NCI-H1694 treated with DMSO at 0.1 percent for 48 hours (cell line): Measurements from ENCODE around the gene MYO9B.

Source experiments
- DNase-seq: peaks from one replicate; lab custom pipeline; 2025; lab: John Stamatoyannopoulos, UW

MYO9B gene

GRCh38 chr19:17061691-17062090 is 13.9 kb upstream of the MYO9B start:
- no peak for DNase-seq

GRCh38 chr19:17063428-17063827 is 12.1 kb upstream of the MYO9B start:
- no peak for DNase-seq

DNA sequence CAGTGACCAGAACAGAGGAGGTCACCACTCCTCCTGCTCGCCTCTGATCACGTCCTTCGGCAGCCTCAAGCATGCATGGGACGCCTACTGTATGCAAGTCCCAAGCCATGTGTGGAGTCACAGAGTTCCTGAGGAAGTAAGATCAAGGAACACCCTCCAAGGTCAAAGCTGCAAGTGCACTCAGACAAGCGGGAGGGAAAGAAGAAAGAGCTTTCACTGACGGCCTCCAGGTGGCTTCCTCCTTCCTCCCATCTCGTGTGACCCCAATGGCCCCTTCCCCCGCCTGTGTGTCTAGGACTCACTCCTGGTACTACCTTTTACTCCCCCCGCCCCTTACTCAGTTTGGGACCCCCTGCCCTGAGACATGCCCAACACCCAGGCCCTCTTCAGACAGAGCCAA is 6.4 kb upstream of the MYO9B start:
- DNase-seq, result no peak

DNA sequence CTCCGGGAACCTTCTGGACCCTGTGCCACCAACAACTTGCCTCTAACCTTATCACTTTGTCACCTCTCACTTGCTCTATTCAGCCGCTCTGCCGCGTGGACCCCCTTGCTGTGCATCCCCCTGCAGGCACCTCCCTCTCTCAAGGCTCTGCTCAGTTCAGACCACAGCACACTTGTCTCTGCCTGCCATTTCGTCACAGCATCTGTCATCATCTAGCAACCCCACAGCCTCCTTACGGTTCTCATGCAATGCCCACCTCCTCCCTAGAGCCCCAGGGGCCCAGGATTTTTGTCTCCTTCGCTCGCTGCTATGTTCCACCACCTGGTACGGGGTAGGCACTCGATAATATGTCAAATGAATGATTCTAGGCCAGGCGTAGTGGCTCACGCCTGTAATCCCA is 5.2 kb upstream of the MYO9B start:
- DNase-seq, result no peak

DNA sequence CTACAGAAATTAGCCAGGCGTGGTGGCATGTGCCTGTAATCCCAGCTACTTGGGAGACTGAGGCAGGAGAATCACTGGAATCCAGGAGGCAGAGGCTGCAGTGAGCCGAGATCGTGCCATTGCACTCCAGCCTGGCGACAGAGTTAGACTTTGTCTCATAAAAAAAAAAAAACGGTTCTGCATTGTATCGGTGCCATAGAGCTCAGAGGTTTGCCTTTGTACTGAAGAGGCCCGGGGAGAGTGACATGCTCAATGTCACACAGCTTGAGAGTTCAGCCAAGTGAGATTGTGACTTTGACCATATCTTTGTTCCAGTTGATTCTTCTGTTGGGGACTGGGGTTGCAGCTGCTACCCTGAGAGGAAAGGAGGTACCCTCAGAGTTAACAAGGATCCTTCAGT is 4.7 kb upstream of the MYO9B start:
- DNase-seq, result no peak

DNA sequence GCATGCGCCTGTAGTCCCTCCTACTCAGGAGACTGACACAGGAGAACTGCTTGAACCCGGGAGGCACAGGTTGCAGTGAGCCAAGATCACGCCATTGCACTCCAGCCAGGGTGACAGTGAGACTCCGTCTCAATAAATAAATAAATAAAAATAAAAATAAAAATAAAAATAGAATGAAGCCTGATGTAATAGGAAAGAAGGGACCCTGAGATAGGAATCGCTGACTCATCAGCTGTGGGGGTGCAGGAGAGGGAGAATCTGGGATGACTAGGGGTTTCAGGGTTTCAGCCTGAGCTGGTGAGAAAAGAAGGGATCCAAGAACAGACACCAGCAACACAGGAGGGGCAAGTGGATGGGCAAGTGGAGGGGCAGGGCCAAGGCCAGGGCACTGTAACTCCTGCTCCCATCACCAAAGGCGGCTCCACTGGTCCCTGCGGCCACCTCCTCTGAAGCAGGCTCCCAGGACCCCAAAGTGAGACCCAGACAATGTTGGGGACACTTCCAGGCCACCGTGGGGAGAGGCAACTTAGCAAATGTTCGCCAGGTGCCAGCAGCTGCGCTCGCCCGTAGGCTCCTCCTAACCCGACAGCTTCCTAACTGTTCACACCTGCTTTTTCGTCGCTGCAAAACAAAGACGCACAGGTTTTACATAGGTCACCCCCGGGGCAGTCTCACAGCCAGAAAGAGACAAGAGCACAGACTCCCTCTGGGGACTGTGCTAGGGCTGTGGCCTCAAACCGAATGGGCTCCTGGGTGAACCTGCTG is 1.5 kb upstream of the MYO9B start:
- DNase-seq, result no peak

DNA sequence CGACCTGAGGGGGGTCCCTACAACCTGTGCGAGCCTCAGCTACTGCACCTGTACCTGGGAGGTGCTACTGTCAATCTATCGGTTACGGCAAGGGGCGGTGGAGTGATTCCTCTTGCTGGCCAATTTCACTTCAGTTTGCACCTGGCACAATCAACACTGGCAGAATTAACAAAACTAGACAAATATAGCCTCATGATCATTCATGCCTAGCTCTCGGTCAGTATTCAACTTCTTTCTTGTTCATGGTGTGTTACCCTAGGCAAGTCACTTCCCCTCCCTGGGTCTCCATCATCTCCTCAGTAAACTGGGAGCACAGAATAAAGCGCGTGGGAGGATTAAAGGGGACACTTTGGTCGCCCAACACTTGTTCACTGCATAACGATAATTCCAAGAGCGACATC is 943 bp upstream of the MYO9B start:
- no peak for DNase-seq

GRCh38 chr19:17075864-17076542 is 426 bp downstream of the MYO9B start:
- DNase-seq, result peak; percentile 1

DNA sequence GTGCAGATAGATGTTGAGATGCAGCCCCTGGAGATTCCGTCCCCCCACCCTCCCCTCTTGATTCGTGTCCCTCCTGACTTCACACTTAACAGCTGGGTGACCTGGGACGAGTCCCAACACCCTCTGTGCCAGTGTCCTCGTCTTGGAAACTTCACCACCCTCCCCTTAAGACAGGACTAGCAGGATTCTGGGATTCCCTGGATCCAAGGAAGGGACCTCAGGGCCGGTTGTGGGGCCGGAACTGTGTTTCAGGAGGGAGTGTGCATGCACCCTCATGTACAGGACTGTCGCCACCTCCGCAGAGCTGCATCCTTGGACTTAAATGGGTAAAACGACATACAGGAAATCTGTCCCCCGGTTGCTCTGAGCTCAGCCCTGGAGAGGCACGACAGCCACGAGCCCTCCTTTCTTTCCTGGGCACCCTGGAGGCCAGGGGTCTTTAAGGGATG is 990 bp downstream of the MYO9B start:
- no peak for DNase-seq

DNA sequence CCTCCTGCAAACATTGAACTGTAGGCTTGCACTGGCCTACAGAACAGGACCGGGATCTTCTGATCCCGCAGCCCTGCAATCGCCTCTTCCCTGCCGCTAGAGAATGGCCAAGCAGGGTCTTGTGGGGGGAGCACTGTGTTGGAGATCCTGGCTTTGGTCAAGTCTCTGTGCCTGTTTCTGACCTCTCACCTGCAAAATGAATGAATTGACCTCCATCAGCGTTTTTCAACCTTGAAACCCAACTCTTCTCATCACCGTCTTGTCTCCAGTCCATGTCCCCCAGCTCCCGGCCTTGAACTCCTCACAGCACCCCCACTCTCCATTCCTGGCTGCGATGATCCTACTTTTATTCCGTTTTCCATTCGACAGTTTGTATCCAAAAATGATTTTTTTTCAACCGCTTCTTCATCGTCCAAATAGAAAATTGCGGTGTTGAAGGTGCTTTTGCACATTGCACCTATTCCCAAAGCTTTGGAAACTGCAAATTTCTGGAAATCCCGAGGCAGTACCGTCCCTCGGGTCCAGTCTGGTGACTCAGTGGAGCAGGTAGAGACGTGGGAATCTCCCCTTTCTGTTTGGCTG is 2.0 kb downstream of the MYO9B start:
- DNase-seq, result no peak

DNA sequence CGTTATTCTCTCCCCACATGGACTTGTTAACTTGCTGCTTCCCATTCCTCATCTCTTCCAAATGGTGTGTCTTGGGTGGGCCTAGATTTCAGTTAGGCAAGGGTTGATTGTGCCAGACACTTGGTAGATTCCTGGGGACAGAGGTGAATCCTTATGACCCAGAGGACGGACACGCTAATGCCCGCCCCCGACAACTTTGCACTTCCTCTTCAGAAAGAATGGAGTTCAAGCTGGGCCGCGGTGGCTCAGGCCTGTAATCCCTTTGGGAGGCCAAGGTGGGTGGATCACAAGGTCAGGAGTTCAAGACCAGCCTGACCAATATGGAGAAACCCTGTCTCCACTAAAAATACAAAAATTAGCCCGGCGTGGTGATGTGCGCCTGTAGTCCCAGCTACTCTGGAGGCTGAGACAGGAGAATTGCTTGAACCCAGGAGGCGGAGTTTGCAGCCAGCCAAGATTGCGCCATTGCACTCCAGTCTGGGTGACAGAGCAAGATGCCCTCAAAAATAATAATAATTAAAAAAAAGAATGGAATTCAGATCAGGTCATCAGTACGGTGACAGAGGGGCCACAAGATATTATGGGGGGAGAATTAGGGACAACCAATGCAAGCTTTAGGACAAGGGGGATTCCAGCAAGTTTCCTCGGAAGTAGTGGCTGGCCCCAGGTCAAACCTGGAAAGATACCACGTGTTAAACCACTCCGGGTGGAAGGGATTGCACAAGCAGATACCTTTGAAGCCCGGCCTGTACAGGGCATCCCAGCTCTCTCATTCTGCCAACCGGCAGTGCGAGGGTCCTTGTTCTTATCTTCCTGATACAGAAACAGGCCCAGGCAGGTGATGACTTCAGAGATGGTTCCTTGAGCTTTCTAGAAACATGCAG is 2.7 kb downstream of the MYO9B start:
- DNase-seq, result no peak

DNA sequence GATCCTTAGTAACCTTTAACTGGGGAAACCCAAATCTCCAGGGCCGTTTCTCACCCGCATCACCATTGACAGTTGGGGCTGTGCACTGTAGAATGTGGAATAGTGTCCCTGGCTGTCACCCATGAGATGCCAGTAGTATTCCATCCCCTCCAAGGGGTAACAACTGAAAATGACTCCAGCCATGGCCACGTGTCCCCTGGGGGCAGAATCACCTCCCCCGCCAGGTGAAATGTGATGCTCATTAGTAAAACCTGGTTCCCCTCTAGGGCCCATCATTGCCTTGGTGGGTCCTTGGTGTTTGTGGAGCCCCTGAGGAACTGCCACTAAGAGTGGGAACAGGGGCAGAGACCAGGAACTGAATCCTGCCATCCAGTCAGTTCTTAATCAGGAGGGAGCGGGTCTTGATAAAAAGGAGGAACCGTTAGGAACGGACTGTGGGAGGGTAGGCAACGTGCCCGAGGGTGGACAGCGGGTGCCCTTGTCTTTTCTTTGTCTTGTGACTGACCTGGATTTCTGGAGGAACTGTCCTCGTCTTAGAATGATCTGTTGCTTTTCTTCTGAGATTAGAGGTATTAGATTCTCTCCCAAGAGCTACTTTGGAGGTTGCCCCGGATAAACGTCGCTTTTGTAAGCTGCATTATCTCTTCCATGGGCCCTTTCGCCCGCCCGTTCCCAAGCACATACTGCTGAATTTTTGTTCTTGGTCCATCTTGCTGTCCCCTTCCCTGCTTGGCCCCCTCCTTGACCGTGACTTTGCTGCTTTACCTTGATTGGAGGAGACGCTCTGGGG is 3.5 kb downstream of the MYO9B start:
- no peak for DNase-seq

DNA sequence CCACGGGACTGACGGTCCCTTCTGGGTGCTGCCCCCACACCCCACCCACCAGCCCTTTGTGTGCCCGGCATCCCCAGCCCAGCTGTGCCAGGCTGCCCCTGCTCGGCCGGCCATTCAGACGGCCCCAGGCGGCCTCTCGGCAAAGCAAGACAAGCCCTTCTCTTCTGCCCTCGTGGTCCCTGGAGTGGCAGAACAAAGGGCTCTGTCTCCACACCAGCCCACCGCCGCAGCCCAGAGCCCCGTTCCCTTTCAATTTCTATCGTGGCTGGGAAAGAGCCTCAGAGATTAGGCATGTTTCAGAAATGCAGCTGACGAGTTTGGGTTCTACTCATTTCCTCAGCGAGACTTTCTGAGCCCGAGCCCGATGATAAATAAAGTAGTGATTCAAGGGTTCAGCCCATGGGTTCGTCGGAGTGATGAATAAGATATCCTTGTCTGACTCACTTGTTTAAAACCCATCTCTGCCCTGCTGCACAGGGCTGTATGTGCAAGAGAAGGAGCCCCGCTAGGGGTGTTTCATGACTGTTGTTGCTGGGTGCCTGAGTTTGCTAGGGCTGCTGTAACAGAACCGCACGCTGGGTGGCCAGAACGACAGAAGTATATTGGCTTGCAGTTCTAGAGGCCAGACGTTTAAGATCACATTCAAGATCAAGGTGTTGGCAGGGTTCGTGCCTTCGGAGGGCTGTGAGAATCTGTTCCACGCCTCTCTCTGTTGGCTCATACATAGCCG is 4.3 kb downstream of the MYO9B start:
- DNase-seq, result no peak

GRCh38 chr19:17080440-17080801 is 4.8 kb downstream of the MYO9B start:
- DNase-seq, result no peak

- no peak for DNase-seq
These were observed 6.4 kb downstream of the MYO9B start for GRCh38 chr19:17081672-17082630.

- no peak for DNase-seq
These were observed 10.5 kb downstream of the MYO9B start for GRCh38 chr19:17086120-17086519.

DNA sequence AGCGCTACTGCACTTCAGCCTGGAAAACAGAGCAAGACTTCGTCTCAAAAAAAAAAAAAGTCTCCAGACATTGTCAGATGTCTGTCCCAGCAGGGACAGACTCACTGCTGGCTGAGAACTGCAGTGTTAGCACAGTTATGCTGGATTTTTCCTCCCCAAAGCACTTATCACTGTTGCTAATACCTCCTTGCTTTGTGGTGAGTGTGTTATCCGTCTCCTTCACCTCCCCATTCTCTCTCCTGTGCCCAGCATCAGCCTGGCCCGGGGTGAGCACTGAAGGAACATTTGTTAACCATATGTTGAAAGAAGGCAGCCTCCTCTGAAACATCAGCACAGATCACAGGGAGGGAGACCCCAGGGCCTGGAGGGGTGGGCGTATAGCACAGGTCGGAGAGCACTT is 11.3 kb downstream of the MYO9B start:
- DNase-seq, result no peak

DNA sequence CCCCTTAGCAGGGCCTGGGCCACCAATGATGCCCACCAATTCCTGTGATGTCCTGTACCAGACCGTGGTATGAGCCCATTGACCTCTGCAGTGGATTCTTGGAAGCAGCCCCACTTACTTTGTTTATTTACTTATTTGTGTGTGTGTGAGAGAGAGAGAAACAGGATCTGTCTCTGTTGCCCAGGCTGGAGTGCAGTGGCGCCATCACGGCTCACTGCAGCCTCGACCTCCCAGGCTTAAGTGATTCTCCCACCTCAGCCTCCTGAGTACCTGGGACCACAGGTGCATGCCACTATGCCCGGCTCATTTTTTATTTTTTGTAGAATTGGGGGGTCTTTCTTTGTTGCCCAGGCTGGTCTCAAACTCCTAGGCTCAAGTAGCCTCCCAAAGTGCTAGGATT is 13.0 kb downstream of the MYO9B start:
- no peak for DNase-seq

DNA sequence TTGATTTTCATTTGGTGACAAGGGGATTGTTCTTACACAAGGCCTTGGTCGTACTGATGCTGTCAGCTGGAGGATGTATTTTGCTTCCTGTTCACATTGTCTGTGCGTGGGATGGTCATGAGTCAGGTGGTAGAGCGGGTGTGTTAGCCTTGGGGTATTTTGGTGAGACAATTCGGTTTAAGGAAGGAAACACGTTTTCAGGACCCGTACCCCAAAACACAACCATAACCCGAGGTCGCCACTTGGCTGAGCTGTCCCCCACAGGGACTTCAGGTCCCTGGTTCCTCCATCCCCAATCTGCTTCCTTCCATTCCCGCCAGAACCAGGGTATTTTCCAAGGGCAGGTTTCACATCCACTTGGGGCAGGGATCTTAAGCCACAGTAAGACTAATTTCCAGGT is 15.0 kb downstream of the MYO9B start:
- no peak for DNase-seq
